ENCODE results near the gene FAHD1. TPM values are rescaled to one million over a fixed set of nuclear protein-coding genes. Genes with fewer than 3 reads are reported as not detected.

The FAHD1 gene
- polyA plus RNA-seq, 1 donor from 2014 or later = 73.5 TPM

DNA sequence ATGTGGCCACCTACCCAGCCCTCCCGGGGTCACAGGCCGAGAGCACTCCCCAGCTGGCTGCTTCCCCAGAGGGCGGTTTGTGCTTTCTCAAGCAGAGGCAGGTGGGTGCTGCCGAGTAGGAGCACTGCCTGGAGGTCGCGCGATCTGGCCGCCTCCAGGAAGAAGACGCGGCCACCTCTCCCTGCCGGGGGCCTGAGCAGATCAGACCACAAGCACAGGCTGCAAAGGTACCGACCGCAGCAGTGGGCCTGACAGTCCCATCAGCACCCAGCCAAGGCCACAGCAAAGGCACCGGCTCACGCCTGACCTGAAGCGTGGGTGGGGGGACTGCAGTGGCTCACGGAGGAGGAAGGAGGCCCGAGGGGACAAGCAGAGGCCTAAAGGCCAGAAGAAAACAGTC is 18.3 kb upstream of the FAHD1 start:
- no peak overlapping the region for H3K27ac ChIP-seq (ENCODE audit: low read length)
- no peak overlapping the region for H2AFZ ChIP-seq (ENCODE audit: low read depth, low read length)
- TF ChIP-seq MXI1 (conservative IDR thresholded peaks at IDR 0.05; ENCODE audit: poor library complexity, severe bottlenecking) (no peak), EZH2 (IDR thresholded peaks at IDR 0.05; ENCODE audit: borderline replicate concordance, insufficient read depth, low read length, poor library complexity, severe bottlenecking) (no peak), TAF1 (IDR thresholded peaks at IDR 0.05; ENCODE audit: low read depth) (no peak), EP300 (conservative IDR thresholded peaks at IDR 0.05; ENCODE audit: poor library complexity, severe bottlenecking) (no peak), POLR2AphosphoS5 (IDR thresholded peaks at IDR 0.05) (no peak), RAD21 (conservative IDR thresholded peaks at IDR 0.05) (no peak), SMC3 (conservative IDR thresholded peaks at IDR 0.05; ENCODE audit: poor library complexity) (no peak)
- TF ChIP-seq, protein P1, sequence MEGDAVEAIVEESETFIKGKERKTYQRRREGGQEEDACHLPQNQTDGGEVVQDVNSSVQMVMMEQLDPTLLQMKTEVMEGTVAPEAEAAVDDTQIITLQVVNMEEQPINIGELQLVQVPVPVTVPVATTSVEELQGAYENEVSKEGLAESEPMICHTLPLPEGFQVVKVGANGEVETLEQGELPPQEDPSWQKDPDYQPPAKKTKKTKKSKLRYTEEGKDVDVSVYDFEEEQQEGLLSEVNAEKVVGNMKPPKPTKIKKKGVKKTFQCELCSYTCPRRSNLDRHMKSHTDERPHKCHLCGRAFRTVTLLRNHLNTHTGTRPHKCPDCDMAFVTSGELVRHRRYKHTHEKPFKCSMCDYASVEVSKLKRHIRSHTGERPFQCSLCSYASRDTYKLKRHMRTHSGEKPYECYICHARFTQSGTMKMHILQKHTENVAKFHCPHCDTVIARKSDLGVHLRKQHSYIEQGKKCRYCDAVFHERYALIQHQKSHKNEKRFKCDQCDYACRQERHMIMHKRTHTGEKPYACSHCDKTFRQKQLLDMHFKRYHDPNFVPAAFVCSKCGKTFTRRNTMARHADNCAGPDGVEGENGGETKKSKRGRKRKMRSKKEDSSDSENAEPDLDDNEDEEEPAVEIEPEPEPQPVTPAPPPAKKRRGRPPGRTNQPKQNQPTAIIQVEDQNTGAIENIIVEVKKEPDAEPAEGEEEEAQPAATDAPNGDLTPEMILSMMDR (IDR thresholded peaks at IDR 0.05; ENCODE audit: poor library complexity, severe bottlenecking) = no peak
- TF ChIP-seq, protein P2, sequence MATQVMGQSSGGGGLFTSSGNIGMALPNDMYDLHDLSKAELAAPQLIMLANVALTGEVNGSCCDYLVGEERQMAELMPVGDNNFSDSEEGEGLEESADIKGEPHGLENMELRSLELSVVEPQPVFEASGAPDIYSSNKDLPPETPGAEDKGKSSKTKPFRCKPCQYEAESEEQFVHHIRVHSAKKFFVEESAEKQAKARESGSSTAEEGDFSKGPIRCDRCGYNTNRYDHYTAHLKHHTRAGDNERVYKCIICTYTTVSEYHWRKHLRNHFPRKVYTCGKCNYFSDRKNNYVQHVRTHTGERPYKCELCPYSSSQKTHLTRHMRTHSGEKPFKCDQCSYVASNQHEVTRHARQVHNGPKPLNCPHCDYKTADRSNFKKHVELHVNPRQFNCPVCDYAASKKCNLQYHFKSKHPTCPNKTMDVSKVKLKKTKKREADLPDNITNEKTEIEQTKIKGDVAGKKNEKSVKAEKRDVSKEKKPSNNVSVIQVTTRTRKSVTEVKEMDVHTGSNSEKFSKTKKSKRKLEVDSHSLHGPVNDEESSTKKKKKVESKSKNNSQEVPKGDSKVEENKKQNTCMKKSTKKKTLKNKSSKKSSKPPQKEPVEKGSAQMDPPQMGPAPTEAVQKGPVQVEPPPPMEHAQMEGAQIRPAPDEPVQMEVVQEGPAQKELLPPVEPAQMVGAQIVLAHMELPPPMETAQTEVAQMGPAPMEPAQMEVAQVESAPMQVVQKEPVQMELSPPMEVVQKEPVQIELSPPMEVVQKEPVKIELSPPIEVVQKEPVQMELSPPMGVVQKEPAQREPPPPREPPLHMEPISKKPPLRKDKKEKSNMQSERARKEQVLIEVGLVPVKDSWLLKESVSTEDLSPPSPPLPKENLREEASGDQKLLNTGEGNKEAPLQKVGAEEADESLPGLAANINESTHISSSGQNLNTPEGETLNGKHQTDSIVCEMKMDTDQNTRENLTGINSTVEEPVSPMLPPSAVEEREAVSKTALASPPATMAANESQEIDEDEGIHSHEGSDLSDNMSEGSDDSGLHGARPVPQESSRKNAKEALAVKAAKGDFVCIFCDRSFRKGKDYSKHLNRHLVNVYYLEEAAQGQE (IDR thresholded peaks at IDR 0.05; ENCODE audit: borderline replicate concordance) = no peak
- H3K4me2 ChIP-seq (ENCODE audit: low read length) = no peak overlapping the region
- H3K9me2 ChIP-seq (ENCODE audit: insufficient read depth, low read length) = no peaks in the 10 kb centered on the region
- H3K9me3 ChIP-seq (ENCODE audit: low read length) = no peaks in the 10 kb centered on the region
- H3K9ac ChIP-seq (ENCODE audit: low read length) = no peak overlapping the region
- no peaks in the 10 kb centered on the region for H3K79me2 ChIP-seq (replicated peaks; ENCODE audit: insufficient read depth, low read length)
- no peaks in the 10 kb centered on the region for H3K36me3 ChIP-seq (ENCODE audit: insufficient read depth, low read length)
- no peaks in the 10 kb centered on the region for H3K27me3 ChIP-seq (ENCODE audit: insufficient read depth, low read depth, low read length)
- no peaks in the 10 kb centered on the region for H3F3A ChIP-seq (ENCODE audit: insufficient read depth, low read length, poor library complexity, severe bottlenecking)
- H4K20me1 ChIP-seq (ENCODE audit: insufficient read depth) = no peaks in the 10 kb centered on the region
- H3K4me3 ChIP-seq (ENCODE audit: low read length) = no peak overlapping the region

DNA sequence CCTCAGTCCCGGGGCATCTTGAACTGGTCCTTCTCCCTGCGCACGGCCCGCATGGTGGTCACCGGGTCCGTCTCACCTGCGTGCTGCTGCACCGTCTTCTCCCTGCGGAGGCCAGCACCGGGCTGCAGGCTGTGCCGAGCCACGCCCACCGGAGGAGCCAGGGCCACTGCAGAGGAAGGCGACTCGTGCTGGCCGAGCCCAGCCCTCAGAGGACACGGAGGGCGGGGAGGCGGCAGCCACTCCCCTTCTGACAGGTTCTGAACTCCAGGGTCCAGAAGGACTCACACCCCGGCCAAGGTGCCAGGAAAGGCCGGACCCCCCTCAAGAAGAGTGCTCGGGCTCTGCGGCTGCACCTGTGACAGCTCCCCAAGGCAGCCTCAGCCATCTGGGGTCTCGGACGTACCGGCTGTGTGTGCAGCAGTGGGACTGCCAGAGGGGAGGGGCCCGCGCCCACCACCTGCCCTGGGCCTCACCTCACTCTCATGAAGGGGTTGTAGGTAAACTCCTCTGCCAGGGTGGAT is 17.7 kb upstream of the FAHD1 start:
- Histone ChIP-seq H3K27ac (ENCODE audit: low read length) (no peak overlapping the region), H4K20me1 (ENCODE audit: insufficient read depth) (no peaks in the 10 kb centered on the region), H3K4me3 (ENCODE audit: low read length) (no peak overlapping the region), H3K4me2 (ENCODE audit: low read length) (no peak overlapping the region), H3K9me3 (ENCODE audit: low read length) (no peaks in the 10 kb centered on the region), H3K36me3 (ENCODE audit: insufficient read depth, low read length) (no peaks in the 10 kb centered on the region), H3K9me2 (ENCODE audit: insufficient read depth, low read length) (no peaks in the 10 kb centered on the region), H3K79me2 (replicated peaks; ENCODE audit: insufficient read depth, low read length) (no peaks in the 10 kb centered on the region), H3K27me3 (ENCODE audit: insufficient read depth, low read depth, low read length) (no peaks in the 10 kb centered on the region), H3F3A (ENCODE audit: insufficient read depth, low read length, poor library complexity, severe bottlenecking) (no peaks in the 10 kb centered on the region), H3K9ac (ENCODE audit: low read length) (no peak overlapping the region), H2AFZ (ENCODE audit: low read depth, low read length) (no peak overlapping the region)
- no peak for TF ChIP-seq RAD21 (conservative IDR thresholded peaks at IDR 0.05)
- TF ChIP-seq, protein P1 (IDR thresholded peaks at IDR 0.05; ENCODE audit: poor library complexity, severe bottlenecking) = no peak
- TF ChIP-seq EZH2 (IDR thresholded peaks at IDR 0.05; ENCODE audit: borderline replicate concordance, insufficient read depth, low read length, poor library complexity, severe bottlenecking) = no peak
- TF ChIP-seq, protein P2 (IDR thresholded peaks at IDR 0.05; ENCODE audit: borderline replicate concordance) = no peak
- no peak for TF ChIP-seq MXI1 (conservative IDR thresholded peaks at IDR 0.05; ENCODE audit: poor library complexity, severe bottlenecking)
- no peak for TF ChIP-seq SMC3 (conservative IDR thresholded peaks at IDR 0.05; ENCODE audit: poor library complexity)
- no peak for TF ChIP-seq TAF1 (IDR thresholded peaks at IDR 0.05; ENCODE audit: low read depth)
- no peak for TF ChIP-seq POLR2AphosphoS5 (IDR thresholded peaks at IDR 0.05)

Measured in neural cell (in vitro differentiated cells).